Stimulated activated CD8-positive, alpha-beta memory T cell treated with anti-CD3 and anti-CD28 coated beads, Interleukin-7, amount 100 ng/mL, for 48 hours (primary cell): ENCODE data around the gene ZC3H12D.

Source experiments
- DNase-seq, 2 donors: peaks; one replicate each; pipeline ENCODE4 v3.0.0-alpha.2; 2020; ENCODE audit warnings: low read depth in 1 of 2; ENCODE audit errors: extremely low read depth in 1 of 2

ZC3H12D gene

GRCh38 chr6:149421132-149421531 is 63.7 kb downstream of the ZC3H12D start:
- no peak for DNase-seq

- no peak for DNase-seq
Measured at GRCh38 chr6:149419696-149420404, 65.0 kb downstream of the ZC3H12D start.

GRCh38 chr6:149414821-149415220 is 70.0 kb downstream of the ZC3H12D start:
- DNase-seq: no peak

GRCh38 chr6:149414009-149414408 is 70.8 kb downstream of the ZC3H12D start:
- DNase-seq: no peak

GRCh38 chr6:149410557-149410956 is 74.3 kb downstream of the ZC3H12D start:
- DNase-seq: no peak

- DNase-seq: no peak
Measured at GRCh38 chr6:149409617-149410016, 75.2 kb downstream of the ZC3H12D start.

GRCh38 chr6:149405823-149406765 is 78.7 kb downstream of the ZC3H12D start:
- no peak for DNase-seq

- no peak for DNase-seq
Measured at GRCh38 chr6:149403534-149403933, 81.3 kb downstream of the ZC3H12D start.

- no peak for DNase-seq
Measured at GRCh38 chr6:149400050-149400449, 84.8 kb downstream of the ZC3H12D start, which contains the start of gene SUMO4. TSS of gene SUMO4 (plus strand) at chr6:149400262. CDS start at chr6:149400392, 130 bp downstream.

GRCh38 chr6:149397384-149397783 is 87.4 kb downstream of the ZC3H12D start:
- DNase-seq: no peak
